ENCODE results near the gene FBLN2. TPM values are rescaled to one million over a fixed set of nuclear protein-coding genes. Genes with fewer than 3 reads are reported as not detected.

Gene FBLN2
- total and polyA plus RNA-seq, 10 of the 15 experiments (the other 5 are each of a cell fraction or from before 2014, with no cell fraction given), result 0.03 to 0.41 (median 0.12) TPM; not detected in 2

DNA sequence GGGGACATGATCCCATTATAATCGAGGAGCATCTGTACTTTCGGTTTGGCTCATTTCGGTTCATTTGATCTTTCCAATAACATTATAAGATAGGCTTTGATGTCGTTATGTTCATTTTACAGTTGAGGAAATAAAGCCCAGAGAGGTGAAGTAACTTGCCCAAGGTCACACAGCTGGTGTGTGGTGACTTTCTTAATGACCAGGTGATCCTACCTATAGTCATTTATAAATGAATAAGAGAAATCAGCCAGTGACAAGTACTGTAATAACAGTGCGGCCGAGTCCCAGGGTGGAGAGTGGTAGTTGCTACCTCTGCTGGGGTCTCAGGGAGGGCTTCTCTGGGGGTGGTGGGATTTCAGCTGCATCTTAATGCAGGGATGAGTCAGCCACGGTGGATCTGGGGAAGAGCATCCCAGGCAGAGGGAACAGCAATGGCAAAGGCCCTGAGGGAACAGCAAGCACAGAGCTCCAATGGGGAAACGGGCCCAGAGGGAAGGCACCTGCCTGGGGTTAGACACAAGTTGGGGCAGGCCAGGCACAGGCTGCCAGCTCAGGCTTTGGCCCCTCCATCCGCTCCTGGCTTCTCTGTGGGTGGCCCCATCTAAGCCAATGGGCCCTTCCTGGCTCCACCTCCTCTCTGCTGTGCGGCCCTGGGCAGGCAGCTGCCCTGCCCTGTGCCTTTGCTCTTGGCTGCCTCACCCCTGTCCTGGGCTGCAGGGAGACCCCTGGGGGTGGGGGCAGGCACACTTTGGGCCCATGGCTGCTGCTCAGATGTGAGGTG, 1.1 kb upstream of the FBLN2 start:
- H3K4me1 ChIP-seq (ENCODE audit: control insufficient read depth, insufficient read depth, low read length), result no peaks in the 10 kb centered on the region
- no TSS peak for BruUV-seq (replicated peaks)
- no peaks in the 10 kb centered on the region; the same call in 2 of the 3 replicates for H3K9me3 ChIP-seq (replicated peaks; ENCODE audit: control insufficient read depth, insufficient read depth, low read length)
- no peak overlapping the region for H2AFZ ChIP-seq (ENCODE audit: control insufficient read depth, low read depth, low read length)
- intact Hi-C loops (cut with micrococcal nuclease; ENCODE audit: unreplicated experiment), result no loop called here
- H4K20me1 ChIP-seq (ENCODE audit: control insufficient read depth, insufficient read depth), result no peaks in the 10 kb centered on the region; the same call in 1 of the 2 replicates
- H3K79me2 ChIP-seq (ENCODE audit: control insufficient read depth, insufficient read depth, low read length), result no peaks in the 10 kb centered on the region
- no peak overlapping the region for H3K9ac ChIP-seq (ENCODE audit: control insufficient read depth, insufficient read depth, low read length)
- ChIA-PET POLR2A (no interaction called here), SMC1A (ENCODE audit: uncharacterized antibody, unreplicated experiment) (no interaction called here), RAD21 (ENCODE audit: unreplicated experiment) (no interaction called here), CTCF (no interaction called here)
- H3K4me3 ChIP-seq, result no peak overlapping the region
- DNase-seq (ENCODE audit: low read depth, low spot score) (no peak), ATAC-seq (no peak), FAIRE-seq (no peak)
- H3K4me2 ChIP-seq (ENCODE audit: control insufficient read depth, insufficient read depth), result no peak overlapping the region
- in situ Hi-C loops (cut with MboI), result no loop called here
- no peak overlapping the region for H3K27ac ChIP-seq (ENCODE audit: control insufficient read depth, insufficient read depth)
- peaks cover 5 to 11% of the 10 kb centered on the region in 2 experiments for H3K27me3 ChIP-seq (replicated peaks in 1 of 2; ENCODE audit: control insufficient read depth in 2 of 2, insufficient read depth in 2 of 2, low read length in 1 of 2)
- WGBS (ENCODE audit: insufficient coverage, insufficient replicate concordance, low lambda C conversion rate, missing lambda C conversion rate), result 54% methylated on average over 10 of the region's 10 CpGs
- no peaks in the 10 kb centered on the region for H3K36me3 ChIP-seq (ENCODE audit: control insufficient read depth in 2 of 2, insufficient read depth in 2 of 2, low read length in 1 of 2)
- no peak for TF ChIP-seq RELA (IDR thresholded peaks at IDR 0.05; ENCODE audit: borderline replicate concordance, partially characterized antibody)
- TF ChIP-seq, protein P1, sequence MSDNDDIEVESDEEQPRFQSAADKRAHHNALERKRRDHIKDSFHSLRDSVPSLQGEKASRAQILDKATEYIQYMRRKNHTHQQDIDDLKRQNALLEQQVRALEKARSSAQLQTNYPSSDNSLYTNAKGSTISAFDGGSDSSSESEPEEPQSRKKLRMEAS (IDR thresholded peaks at IDR 0.05; ENCODE audit: low read depth, low read length), result no peak
- TF ChIP-seq ZBTB40 (IDR thresholded peaks at IDR 0.05; ENCODE audit: borderline replicate concordance), result no peak
- TF ChIP-seq, protein P2, sequence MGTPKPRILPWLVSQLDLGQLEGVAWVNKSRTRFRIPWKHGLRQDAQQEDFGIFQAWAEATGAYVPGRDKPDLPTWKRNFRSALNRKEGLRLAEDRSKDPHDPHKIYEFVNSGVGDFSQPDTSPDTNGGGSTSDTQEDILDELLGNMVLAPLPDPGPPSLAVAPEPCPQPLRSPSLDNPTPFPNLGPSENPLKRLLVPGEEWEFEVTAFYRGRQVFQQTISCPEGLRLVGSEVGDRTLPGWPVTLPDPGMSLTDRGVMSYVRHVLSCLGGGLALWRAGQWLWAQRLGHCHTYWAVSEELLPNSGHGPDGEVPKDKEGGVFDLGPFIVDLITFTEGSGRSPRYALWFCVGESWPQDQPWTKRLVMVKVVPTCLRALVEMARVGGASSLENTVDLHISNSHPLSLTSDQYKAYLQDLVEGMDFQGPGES (IDR thresholded peaks at IDR 0.05), result no peak
- TF ChIP-seq, protein P3, sequence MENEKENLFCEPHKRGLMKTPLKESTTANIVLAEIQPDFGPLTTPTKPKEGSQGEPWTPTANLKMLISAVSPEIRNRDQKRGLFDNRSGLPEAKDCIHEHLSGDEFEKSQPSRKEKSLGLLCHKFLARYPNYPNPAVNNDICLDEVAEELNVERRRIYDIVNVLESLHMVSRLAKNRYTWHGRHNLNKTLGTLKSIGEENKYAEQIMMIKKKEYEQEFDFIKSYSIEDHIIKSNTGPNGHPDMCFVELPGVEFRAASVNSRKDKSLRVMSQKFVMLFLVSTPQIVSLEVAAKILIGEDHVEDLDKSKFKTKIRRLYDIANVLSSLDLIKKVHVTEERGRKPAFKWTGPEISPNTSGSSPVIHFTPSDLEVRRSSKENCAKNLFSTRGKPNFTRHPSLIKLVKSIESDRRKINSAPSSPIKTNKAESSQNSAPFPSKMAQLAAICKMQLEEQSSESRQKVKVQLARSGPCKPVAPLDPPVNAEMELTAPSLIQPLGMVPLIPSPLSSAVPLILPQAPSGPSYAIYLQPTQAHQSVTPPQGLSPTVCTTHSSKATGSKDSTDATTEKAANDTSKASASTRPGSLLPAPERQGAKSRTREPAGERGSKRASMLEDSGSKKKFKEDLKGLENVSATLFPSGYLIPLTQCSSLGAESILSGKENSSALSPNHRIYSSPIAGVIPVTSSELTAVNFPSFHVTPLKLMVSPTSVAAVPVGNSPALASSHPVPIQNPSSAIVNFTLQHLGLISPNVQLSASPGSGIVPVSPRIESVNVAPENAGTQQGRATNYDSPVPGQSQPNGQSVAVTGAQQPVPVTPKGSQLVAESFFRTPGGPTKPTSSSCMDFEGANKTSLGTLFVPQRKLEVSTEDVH (IDR thresholded peaks at IDR 0.05; ENCODE audit: low read depth, partially characterized antibody), result no peak
- TF ChIP-seq, protein P4, sequence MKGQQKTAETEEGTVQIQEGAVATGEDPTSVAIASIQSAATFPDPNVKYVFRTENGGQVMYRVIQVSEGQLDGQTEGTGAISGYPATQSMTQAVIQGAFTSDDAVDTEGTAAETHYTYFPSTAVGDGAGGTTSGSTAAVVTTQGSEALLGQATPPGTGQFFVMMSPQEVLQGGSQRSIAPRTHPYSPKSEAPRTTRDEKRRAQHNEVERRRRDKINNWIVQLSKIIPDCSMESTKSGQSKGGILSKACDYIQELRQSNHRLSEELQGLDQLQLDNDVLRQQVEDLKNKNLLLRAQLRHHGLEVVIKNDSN (IDR thresholded peaks at IDR 0.05; ENCODE audit: borderline replicate concordance, extremely low read length, insufficient read depth, low read depth, low read length), result no peak
- no peak for TF ChIP-seq TCF12 (IDR thresholded peaks at IDR 0.05; ENCODE audit: low read depth, low read length)
- TF ChIP-seq ASH2L (IDR thresholded peaks at IDR 0.05; ENCODE audit: borderline replicate concordance, low read depth), result no peak
- TF ChIP-seq NR2C2 (IDR thresholded peaks at IDR 0.05; ENCODE audit: borderline replicate concordance, control insufficient read depth, insufficient read length, low read depth), result no peak
- no peak for TF ChIP-seq CREB1 (IDR thresholded peaks at IDR 0.05; ENCODE audit: low read depth)
- TF ChIP-seq BACH1 (IDR thresholded peaks at IDR 0.05; ENCODE audit: borderline replicate concordance), result no peak
- no peak for TF ChIP-seq JUND (IDR thresholded peaks at IDR 0.05; ENCODE audit: low read depth, low read length)
- no peak for TF ChIP-seq MXI1 (IDR thresholded peaks at IDR 0.05; ENCODE audit: low read depth, low read length)
- no peak for TF ChIP-seq DPF2 (IDR thresholded peaks at IDR 0.05)

Data from GM12878 (cell line).